GM20000 (cell line): ENCODE results near the gene SLC5A1.
"Not testable (repeated sequence)": the region's sequence is repeated elsewhere in the genome, so short reads cannot be mapped to it uniquely, and the experiment has no call there.

Experiments used
- DNase-seq: peaks from one replicate; pipeline ENCODE4 v3.0.0; 2012; ENCODE audit warnings: low spot score
- CTCF ChIP-seq: IDR thresholded peaks from 2 replicates; pipeline ENCODE4 v1.5.1; 2012; ENCODE audit warnings: mild to moderate bottlenecking, control low read depth; ENCODE audit errors: extremely low read depth, missing control alignments

SLC5A1 gene

DNA sequence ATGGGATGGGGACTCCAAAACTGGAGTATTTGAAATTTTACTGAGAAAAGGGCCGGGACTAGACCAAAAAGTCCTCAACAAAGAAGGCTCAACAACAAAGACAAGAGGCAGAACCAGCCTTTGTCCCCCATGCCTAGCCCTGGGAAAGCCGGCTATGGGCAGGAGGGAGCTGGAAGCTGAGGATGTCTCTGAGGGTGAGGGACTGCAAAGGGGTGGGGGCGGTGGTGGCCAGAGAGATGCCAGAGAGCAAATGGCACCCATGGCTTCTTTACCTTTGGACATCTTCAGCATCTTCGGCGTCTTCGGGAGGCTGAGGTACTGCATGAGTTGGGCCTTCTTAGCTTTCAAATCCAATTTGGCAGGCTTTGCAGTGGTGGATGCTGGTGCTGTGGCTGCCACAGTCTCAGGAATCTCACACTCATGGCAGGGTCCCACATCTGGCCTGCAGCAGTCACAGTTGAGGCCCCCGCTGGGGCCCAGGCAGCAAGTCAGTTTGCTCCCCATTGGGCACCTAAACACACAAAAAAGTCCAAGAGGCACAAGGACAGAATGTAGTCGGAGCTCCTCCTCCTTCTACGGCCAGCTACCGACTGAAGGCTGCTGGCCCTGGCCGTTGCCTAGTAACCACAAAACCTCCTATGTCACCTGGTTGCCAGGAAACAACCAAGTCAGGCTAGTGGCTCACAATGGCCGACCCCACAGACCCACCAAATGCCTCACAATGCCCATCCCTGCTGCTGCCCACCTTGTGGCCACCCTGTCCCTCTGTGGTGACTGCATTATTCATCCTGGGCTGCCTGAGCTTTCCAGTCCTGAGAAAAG is 115.9 kb downstream of the SLC5A1 start, which contains the start of gene C22orf42:
Gene C22orf42 (minus strand): TSS at position 592 of the 822 bp plus-strand sequence. CDS start 88 bp downstream, at position 504.
- no peak for DNase-seq
- TF ChIP-seq CTCF: no peak

- not testable (repeated sequence) for DNase-seq
Observed at GRCh38 chr22:32160411-32160810, 117.3 kb downstream of the SLC5A1 start.
